NCI-H526 (cell line): Measurements from ENCODE around the gene USP28.
"Not testable (repeated sequence)": the region's sequence is repeated elsewhere in the genome, so short reads cannot be mapped to it uniquely, and the experiment has no call there.

Source experiments
- DNase-seq, 2 experiments: peaks; one replicate each; lab custom pipeline; 2025; lab: John Stamatoyannopoulos, UW

USP28 gene, protein sequence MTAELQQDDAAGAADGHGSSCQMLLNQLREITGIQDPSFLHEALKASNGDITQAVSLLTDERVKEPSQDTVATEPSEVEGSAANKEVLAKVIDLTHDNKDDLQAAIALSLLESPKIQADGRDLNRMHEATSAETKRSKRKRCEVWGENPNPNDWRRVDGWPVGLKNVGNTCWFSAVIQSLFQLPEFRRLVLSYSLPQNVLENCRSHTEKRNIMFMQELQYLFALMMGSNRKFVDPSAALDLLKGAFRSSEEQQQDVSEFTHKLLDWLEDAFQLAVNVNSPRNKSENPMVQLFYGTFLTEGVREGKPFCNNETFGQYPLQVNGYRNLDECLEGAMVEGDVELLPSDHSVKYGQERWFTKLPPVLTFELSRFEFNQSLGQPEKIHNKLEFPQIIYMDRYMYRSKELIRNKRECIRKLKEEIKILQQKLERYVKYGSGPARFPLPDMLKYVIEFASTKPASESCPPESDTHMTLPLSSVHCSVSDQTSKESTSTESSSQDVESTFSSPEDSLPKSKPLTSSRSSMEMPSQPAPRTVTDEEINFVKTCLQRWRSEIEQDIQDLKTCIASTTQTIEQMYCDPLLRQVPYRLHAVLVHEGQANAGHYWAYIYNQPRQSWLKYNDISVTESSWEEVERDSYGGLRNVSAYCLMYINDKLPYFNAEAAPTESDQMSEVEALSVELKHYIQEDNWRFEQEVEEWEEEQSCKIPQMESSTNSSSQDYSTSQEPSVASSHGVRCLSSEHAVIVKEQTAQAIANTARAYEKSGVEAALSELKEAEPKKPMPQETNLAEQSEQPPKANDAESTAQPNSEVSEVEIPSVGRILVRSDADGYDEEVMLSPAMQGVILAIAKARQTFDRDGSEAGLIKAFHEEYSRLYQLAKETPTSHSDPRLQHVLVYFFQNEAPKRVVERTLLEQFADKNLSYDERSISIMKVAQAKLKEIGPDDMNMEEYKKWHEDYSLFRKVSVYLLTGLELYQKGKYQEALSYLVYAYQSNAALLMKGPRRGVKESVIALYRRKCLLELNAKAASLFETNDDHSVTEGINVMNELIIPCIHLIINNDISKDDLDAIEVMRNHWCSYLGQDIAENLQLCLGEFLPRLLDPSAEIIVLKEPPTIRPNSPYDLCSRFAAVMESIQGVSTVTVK

DNA sequence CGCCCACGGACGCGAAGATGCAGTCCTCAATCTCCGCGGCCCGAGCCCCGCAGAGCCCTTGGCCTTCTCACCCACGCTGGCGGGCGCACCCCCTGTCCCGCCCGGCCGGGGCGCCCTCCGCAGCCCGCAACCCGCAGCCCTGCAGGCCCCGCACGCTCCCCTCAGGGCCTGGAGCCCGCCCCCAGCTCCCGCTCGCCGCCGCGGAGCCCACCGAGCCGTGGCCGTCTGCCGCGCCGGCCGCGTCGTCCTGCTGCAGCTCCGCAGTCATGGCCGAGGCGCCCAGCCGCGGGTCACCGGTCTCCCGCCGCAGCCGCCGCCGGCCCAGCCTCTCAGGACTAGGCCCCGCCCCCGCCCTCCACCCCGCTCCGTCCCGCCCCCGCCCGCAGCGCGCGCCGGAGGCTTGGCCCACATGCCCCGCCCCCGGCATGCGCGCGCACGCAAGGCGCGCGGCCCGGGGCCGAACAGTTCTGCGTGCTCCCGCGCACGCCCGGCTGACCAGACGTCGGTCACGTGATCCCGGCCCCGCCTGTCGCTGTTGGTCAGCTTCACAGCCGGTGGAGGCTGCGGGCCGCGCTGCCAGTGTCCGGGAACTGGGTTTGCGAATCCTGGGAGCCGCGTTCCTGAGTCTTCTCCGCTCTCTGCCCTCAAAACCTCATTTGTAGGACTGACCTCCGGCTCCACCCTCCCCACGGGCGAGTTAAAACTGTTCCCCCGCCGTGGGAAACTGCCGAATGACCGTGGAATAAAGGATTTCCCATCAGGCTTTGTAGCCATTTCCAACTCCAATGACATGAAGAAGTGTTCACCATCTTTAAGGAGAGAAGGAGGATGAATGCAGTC, at the start of gene USP28:
USP28 (minus strand) TSS at position 339 of the 840 bp plus-strand sequence; CDS start at position 268, 71 bp downstream.
- peak; percentile 96 to 100 for DNase-seq

DNA sequence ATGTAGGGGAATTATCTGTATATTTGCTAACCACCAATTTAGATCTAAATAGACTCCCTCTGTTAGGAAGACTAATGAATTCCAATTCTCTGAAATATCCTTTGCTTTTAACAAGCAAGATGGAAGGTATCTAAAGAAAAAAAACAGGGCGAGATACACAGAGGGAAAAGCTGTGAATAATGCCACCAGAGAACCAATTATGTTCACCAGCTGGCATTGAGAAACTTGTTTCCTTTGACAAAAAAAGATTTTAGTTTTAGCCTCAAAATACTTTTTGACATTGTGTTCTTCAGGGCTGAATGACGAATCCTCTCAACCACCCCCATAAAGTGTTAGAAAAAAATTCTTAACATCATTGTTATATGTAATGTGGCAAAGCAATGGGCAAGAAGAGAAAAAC, 48.2 kb upstream of the USP28 start:
- DNase-seq: no peak

DNA sequence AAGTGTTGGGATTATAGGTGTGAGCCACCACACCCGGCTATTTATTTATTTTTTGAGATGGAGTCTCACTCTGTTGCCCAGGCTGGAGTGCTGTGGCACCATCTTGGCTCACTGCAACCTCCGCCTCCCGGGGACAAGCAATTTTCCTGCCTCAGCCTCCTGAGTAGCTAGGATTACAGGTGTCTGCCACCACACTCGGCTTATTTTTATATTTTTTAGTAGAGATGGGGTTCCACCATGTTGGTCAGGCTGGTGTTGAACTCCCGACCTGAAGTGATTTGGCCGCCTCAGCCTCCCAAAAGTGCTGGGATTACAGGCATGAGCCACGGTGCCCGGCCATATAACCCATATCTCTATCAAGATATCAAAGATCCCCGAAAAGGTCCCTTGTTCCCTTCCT, 36.1 kb upstream of the USP28 start:
- DNase-seq: not testable (repeated sequence)

DNA sequence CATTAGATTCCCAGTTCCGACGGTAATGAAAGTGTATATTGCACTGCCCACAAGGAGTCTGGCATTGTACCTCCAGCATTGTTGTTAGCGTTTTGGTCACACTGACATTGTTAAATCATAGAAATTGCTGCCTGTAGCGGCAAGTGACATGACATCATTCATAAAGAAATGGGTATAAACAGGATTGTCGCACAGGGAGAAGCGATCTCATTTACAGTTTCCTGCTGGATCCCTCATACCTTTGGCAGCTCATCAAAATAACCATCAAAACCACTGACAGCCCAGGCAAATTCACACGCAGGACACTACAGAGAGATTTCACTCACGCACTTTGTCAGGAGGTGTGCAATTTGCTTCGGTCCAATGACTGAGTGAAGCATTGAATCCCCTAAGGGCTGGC, 32.7 kb upstream of the USP28 start:
- DNase-seq: no peak

DNA sequence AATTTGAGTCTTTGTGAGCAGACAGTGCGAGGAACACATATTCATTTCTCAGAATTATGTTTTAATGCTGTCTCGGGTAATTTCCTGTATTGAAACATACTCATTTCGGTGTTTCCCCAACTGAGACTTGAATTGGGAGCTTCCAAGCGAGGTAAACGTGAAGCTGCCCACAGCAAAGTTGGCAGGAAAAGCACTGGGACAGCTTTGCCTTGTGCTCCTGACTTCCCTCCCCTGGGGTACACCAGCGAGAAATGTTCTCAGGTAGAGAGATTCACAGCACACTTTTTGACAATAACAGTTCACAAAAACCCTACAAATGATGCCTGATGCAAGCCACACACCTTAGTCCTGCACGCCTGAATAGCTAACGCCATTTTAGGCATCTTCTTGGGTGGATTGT, 32.3 kb upstream of the USP28 start:
- no peak for DNase-seq

DNA sequence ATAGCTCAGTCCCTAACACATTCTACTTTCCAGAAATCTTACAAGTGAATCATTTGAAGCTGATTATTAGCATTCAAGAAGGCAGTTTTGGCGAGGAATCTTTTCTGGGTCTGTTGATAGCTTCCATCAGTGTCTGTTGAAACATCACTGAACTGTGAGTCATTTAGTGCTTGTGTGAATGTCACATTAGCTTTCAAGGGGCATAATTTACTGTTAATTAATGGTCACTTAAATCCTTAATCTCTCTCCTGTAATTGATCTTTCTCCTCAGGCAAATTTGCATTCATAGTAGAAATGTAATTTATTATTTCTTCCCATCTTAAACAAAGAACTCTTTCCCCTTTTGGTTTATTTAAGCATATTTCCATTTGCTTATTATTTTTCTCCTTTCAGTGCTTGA, 31.8 kb upstream of the USP28 start:
- DNase-seq: no peak

DNA sequence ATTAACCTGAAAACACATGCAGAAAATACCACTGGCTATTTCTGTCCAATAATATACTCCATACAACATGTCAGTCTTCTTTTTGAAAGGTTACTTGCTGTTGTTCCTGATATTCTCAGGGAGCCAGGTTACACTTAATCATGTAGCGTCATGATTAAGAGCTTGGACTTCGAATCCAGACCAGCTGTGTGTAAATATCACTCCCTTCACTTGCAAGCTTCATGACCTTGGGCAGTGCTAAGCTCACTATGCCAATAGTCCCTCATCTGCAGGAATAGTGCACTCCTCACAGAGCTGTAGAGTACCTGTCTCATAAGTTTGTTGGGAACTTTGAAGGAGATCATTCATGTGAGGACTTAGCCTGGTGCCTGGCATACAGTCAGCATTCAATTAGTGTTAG, 31.1 kb upstream of the USP28 start:
- DNase-seq: peak in 1 of 2 experiments; percentile 60

DNA sequence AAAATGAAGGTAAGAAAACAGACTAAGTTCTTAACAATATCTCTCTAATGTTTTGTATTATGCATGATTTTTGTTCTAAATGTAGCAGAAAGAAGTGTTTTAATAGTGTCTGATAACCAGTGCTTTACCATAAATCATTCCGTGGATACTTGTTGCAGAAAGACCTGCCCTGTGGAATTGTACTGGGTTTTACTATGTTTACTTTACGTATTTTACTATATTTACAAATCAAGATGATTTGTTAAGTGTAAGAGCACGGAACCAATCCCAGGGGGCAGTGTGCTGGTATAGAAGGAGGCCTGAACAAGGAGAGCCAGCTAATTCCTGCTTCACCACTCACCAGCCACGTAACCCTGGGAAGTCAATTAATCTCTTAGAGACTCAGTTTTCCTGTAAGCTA, 30.7 kb upstream of the USP28 start:
- peak; percentile 94 to 98 for DNase-seq

DNA sequence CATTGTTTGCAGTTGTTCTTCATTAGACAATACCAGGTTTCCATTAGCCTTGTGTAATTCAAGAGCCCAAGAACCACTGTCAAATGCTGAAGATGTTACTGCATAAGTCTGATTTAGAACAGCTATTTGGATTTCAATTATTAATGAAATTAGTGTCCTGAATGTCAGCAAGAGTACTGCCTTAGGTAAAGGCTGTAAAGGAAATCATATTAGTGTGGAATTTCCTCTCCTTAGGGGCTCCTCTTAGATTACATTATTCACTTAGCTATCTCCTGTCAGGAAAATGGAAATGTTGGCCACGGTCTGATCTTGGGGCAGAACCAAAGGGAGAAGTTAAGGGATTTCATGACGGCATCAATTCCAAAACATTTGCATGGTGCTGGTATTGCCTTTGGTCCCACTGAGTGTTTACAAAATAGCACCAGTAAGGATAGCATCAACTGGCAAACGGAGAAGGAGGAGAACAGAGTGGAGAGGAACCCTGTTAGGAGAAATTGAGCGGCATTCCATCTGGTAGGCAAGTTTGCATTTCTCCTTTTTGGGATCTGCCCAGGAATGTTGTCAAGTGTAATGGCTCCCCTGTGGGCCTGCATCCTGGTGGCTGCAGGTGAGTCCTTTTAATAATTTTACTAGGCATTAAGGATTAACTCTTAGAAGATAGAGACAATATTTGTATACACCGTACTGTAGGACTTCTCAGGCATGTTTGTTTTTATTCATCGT, 29.2 kb upstream of the USP28 start, which contains the start of gene HTR3B:
HTR3B (plus strand) TSS at position 418 of the 723 bp plus-strand sequence; CDS start at position 556, 138 bp downstream.
- DNase-seq: peak in 1 of 2 experiments; percentile 54

DNA sequence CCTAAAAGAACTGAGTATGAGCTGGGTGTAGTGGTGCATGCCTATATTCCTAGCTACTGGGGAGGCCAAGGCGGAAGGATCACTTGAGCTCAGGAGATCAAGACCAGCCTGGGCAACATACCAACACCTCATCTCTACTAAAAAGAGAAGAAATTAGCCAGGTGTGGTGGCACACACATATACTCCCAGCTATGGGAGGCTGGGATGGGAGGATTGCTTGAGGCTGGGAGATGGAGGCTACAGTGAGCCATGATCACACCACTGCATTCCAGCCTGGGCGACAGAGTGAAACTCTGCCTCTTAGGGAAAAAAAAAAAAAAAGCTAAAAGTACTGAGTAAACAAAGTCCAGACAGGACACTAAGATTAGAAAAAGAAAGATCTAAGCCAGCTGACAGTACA, 25.8 kb upstream of the USP28 start:
- DNase-seq: no peak

DNA sequence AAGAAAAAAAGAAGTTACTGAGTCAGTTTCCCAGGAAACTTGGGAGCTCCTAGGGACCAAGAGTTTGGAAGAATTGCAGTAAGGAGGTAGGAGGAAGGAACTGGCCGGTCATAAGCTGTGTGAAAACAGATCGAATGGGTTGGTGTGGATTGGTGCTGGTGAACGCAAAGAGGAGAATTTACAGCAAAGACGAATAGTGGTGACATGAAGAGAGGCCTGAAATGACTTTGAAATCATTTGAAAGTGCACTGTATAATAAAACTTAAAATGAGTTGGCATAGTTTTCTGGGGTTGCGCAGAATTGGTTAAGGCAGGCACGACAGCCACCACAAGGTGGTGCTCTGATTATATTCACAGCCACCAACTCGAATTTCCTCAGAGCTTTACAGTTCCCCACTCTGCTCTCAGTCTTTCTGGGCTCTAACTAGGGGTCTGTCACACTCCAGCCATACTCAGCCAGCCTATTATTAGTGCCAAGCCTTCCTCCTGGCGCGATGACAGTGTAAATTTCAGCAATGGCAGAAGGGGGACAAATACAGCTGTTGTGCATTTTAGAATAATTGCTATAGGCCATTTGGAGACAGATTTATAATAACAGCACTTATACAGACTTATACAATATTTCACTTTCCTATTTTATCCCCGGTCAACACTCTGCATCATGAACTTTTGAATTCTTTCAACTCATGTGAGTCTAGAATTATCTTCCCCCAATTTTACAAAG, 20.9 kb upstream of the USP28 start:
- peak; percentile 46 to 86 for DNase-seq

DNA sequence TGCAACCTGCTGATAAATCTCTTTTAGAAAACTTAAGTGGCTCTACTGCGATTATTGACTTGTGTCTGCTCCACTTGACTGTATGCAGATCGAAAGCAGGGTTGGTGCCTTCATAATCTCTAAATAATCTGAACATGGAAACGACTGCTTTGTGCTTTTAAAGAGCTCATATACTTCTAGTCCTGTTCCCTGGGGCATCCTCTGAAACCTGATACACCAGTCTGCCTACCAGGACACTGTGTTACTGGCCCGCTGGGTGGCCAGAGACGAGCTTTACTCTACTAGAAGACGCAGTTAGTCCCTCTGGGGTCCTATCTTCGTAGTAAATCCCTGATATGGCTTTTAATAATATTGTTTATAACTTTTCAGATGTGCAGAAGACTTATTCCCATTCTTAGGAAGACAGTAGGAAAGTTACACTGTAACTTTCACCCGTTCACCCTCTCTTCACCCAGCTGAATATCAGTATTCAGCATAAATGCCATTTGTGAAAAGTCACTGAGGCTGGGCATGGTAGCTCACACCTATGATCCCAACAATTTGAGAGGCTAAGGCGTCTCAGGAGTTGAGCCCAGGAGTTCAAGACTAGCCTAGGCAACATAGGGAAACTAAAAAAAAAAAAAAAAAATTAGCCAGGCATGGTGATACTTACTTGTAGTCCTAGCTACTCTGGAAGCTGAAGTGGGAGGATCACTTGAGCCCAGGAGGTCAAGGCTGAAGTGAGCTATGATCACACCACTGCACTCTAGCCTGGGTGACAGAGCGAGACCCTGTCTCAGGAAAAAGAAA, 20.2 kb upstream of the USP28 start:
- peak; percentile 88 to 95 for DNase-seq

DNA sequence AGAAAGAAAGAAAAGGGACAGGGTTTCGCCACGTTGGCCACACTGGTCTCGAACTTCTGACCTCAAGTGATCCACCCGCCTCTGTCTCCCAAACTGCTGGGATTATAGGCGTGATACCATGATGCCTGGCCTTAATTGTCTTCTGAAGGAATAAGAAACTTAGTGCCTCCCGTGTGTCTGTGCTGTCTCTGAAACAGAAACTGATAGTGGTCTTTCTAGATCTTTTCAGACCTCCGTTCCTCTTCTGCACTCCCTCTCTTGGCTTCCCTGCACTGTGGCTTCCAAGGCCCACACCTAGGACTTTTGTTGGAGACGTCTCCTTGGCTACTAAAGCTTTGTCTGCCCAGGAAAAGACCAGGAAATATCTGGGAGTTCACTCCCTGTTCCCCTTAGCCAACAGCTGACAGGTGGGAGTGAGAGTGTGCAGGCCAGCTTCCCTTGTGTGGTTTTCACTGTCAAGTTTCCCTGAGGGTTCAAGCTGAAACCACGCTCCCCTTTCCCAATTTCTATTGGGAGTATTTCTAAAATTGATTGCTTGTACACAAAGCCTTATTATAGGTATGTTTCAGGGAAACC, 19.1 kb upstream of the USP28 start:
- DNase-seq: no peak

DNA sequence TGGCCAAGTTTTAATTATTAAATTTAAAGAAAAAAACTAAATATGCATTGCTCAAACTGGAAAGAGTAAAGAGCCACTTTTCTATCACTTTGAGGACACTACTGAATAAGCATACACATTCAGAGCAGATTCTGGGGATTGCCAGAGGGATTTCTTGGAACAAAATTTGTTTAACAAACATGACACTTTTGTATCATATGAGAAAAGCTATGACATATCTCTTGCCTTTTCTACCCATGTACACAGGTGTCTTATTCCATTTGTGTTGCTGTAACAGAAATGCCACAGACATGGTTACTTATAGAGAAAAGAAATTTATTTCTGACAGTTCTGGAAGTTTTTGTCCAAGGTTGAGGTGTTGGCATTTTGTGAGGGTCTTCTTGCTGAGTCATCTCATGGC, 13.5 kb upstream of the USP28 start:
- DNase-seq: peak; percentile 48 to 66

DNA sequence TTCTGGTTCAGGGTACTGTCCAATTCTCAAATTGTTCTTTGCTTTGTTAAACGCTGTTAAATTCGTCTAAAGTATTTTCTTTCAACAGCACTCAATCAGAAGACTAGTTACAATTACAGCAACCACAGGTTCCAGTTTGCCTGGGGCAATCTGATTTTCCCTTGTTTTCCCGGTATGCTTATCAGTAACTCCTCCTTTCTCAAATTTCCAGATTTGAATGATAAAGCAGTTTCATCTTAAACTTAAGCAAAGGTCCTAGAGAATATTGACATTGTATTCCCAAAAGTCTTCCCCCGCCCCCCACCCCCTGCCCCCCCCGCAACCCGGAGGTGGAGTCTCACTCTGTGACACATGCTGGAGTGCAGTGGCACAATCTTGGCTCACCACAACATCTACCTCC, 10.5 kb upstream of the USP28 start:
- DNase-seq: peak; percentile 97 to 98

DNA sequence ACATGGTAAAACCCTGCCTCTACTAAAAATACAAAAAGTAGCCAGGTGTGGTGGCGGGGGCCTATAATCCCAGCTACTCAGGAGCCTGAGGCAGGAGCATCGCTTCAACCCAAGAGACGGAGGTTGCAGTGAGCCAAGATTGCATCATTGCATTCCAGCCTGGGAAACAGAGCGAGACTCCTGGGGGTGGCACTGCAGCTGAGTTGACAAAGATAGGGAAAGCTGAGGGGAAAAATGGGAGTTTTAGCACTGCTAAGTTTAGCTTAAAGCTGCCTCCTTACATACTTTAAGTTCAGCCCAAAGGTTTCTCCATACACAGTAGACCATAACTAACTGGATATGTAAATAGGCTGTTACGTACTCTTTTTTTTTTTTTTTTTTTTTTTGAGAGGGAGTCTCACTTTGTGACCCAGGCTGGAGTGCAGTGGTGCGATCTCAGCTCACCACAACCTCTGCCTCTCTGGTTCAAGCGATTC, 9.0 kb upstream of the USP28 start:
- DNase-seq: peak in 1 of 2 experiments; percentile 42

DNA sequence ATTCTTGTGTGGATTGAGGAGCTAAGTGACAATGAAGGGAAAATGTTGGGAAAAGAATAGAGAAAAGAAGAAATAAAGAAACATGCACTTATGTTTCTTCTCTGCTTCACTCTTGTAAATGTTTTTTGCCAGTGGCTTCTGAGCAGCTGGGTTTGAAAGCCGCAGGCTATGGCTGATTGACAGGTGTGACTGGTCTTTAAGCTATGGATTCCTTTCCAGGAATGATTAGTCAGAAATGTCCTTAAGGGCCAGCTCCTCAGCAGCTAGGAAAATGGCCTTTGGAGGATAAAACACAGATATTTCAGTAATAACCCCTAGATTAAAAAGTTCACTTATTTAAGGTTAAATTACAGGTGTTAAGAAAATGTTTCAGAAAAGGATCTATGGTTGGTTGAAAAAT, 6.5 kb upstream of the USP28 start:
- DNase-seq: no peak

DNA sequence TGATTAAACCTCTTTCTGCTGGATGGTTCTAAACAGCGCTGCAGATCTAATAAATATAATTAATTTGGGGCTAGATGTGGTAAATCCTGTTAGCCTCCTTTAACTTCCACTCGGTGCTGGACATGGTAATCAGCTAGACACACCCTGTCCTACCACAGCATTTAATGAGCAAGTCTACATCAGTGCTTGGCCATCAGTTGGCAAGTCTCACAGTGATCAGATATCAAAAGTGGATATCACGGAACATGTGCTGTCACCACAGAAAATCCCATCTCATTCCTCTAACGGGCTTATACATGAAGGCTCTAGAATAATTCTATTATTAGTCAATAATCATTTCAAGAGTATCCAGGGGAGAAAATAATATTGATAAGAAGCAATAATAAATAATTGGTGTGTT, 5.6 kb upstream of the USP28 start:
- no peak for DNase-seq

DNA sequence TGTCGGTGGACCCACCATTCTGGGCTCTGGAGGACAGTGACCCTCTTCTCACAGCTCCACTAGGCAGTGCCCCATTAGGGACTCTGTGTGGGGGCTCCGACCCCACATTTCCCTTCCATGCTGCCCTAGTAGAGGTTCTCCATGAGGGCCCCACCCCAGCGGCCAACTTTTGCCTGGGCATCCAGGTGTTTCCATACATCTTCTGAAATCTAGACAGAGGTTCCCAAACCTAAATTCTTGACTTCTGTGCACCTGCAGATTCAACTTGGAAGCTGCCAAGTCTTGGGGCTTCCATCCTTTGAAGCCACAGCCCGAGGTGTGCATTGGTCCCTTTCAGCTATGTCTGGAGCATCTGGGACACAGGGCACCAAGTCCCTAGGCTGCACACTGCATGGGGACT, 4.1 kb upstream of the USP28 start:
- DNase-seq: not testable (repeated sequence)
